AG08395 (cell line): Measurements from ENCODE around the gene USP46.

Experiments
- DNase-seq: peaks from one replicate; pipeline ENCODE4 v3.0.0; 2012; ENCODE audit warnings: mixed read lengths, low spot score

Gene USP46

GRCh38 chr4:52618795-52619590 lies 40.1 kb downstream of the USP46 start:
- no peak for DNase-seq

GRCh38 chr4:52617336-52618020 lies 41.6 kb downstream of the USP46 start:
- DNase-seq: no peak

GRCh38 chr4:52614241-52614640 lies 44.9 kb downstream of the USP46 start:
- DNase-seq: no peak

GRCh38 chr4:52612341-52612740 lies 46.8 kb downstream of the USP46 start:
- no peak for DNase-seq

GRCh38 chr4:52611030-52611555 lies 48.0 kb downstream of the USP46 start:
- no peak for DNase-seq

- DNase-seq: peak; percentile 39
Measured at GRCh38 chr4:52606726-52607125, 52.4 kb downstream of the USP46 start.

- no peak for DNase-seq
Measured at GRCh38 chr4:52606040-52606439, 53.1 kb downstream of the USP46 start.

GRCh38 chr4:52604215-52604614 lies 54.9 kb downstream of the USP46 start:
- no peak for DNase-seq

- no peak for DNase-seq
Measured at GRCh38 chr4:52600275-52600674, 58.8 kb downstream of the USP46 start.

GRCh38 chr4:52595001-52595400 lies 64.1 kb downstream of the USP46 start:
- no peak for DNase-seq

GRCh38 chr4:52592287-52592686 lies 66.8 kb downstream of the USP46 start:
- no peak for DNase-seq

GRCh38 chr4:52588771-52589591 lies 70.1 kb downstream of the USP46 start:
- peak; percentile 22 for DNase-seq

- DNase-seq: peak; percentile 32
Measured at GRCh38 chr4:52588097-52588496, 71.0 kb downstream of the USP46 start.

GRCh38 chr4:52586069-52586468 lies 73.0 kb downstream of the USP46 start:
- no peak for DNase-seq

GRCh38 chr4:52585379-52585778 lies 73.7 kb downstream of the USP46 start:
- no peak for DNase-seq

- DNase-seq: no peak
Measured at GRCh38 chr4:52579602-52580272, 79.4 kb downstream of the USP46 start.

- no peak for DNase-seq
Measured at GRCh38 chr4:52578951-52579350, 80.2 kb downstream of the USP46 start.

- DNase-seq: no peak
Measured at GRCh38 chr4:52577624-52577962, 81.5 kb downstream of the USP46 start.

GRCh38 chr4:52576961-52577623 lies 82.0 kb downstream of the USP46 start:
- peak; percentile 12 for DNase-seq

- no peak for DNase-seq
Measured at GRCh38 chr4:52576326-52576725, 82.8 kb downstream of the USP46 start.

- DNase-seq: no peak
Measured at GRCh38 chr4:52575406-52575805, 83.7 kb downstream of the USP46 start.
